CD8-positive, alpha-beta memory T cell (primary cell): Measurements from ENCODE around the gene UTY. TPM values are rescaled to one million over a fixed set of nuclear protein-coding genes. Genes with fewer than 3 reads are reported as not detected.

Experiments used
- CTCF ChIA-PET: fragments of 350-600 bp; sonication (Branson Sonifier 250); formaldehyde crosslinking; loops from one replicate; lab custom pipeline; 2021; ENCODE audit warnings: antibody characterized with exemption; lab: Charles Lee
- POLR2A ChIA-PET: fragments of 350-600 bp; sonication (Branson Sonifier 250); formaldehyde crosslinking; loops from one replicate; lab custom pipeline; 2021; ENCODE audit warnings: antibody characterized with exemption; lab: Charles Lee
- DNase-seq, 5 donors: peaks; one replicate each; pipeline versions ENCODE4 v3.0.0 to v3.0.0-alpha.2; 2020 to 2022; ENCODE audit warnings: mixed read lengths in 1 of 5
- H3K27ac ChIP-seq: one replicate; pipeline ENCODE4 v1.7.0; 2013; ENCODE audit warnings: low read depth, mild to moderate bottlenecking, low read length, moderate library complexity
- H3K27me3 ChIP-seq: 2 replicates; pipeline ENCODE4 v1.7.0; 2013; ENCODE audit warnings: low read length, mild to moderate bottlenecking; ENCODE audit not compliant: insufficient read depth, poor library complexity, severe bottlenecking
- H3K36me3 ChIP-seq: 2 replicates; pipeline ENCODE4 v1.7.0; 2013; ENCODE audit warnings: mild to moderate bottlenecking, low read length, moderate library complexity; ENCODE audit not compliant: insufficient read depth
- H3K4me1 ChIP-seq: 2 replicates; pipeline ENCODE4 v1.7.0; 2013; ENCODE audit warnings: mild to moderate bottlenecking, low read length, moderate library complexity; ENCODE audit not compliant: insufficient read depth
- H3K4me3 ChIP-seq: 2 replicates; pipeline ENCODE4 v1.7.0; 2013; ENCODE audit warnings: mild to moderate bottlenecking, low read length
- H3K9me3 ChIP-seq: 2 replicates; pipeline ENCODE4 v1.7.0; 2013; ENCODE audit warnings: mild to moderate bottlenecking, low read length
- H3K27ac Mint-ChIP-seq, 8 donors: one replicate each; pipeline ENCODE4 v1.8.0; 2020 to 2021; ENCODE audit warnings: mixed read lengths in 8 of 8, mild to moderate bottlenecking in 6 of 8, inconsistent platforms in 3 of 8, moderate library complexity in 3 of 8
- H3K27me3 Mint-ChIP-seq, 2 donors: one replicate each; pipeline ENCODE4 v1.8.0; 2020 to 2021; ENCODE audit warnings: mixed read lengths in 2 of 2, mild to moderate bottlenecking in 1 of 2, moderate library complexity in 1 of 2
- H3K36me3 Mint-ChIP-seq, 3 donors: one replicate each; pipeline ENCODE4 v1.8.0; 2020 to 2021; ENCODE audit warnings: mixed read lengths in 3 of 3, inconsistent platforms in 1 of 3, mild to moderate bottlenecking in 1 of 3
- H3K4me1 Mint-ChIP-seq, 3 donors: one replicate each; pipeline ENCODE4 v1.8.0; 2020 to 2021; ENCODE audit warnings: mixed read lengths in 3 of 3, inconsistent platforms in 1 of 3, mild to moderate bottlenecking in 1 of 3
- H3K4me3 Mint-ChIP-seq, 7 donors: one replicate each; pipeline ENCODE4 v1.8.0; 2020 to 2021; ENCODE audit warnings: mixed read lengths in 7 of 7, mild to moderate bottlenecking in 6 of 7, moderate library complexity in 4 of 7, inconsistent platforms in 2 of 7
- H3K9me3 Mint-ChIP-seq, 5 donors: one replicate each; pipeline ENCODE4 v1.8.0; 2020 to 2022; ENCODE audit warnings: mixed read lengths in 5 of 5, mild to moderate bottlenecking in 3 of 5, moderate library complexity in 2 of 5, inconsistent platforms in 1 of 5
- polyA plus RNA-seq: library from polyadenylated mRNA; unstranded; fragments of 300-500 nt; fragmentation: Illumina TruSeq; gene quantifications from one replicate; pipeline ENCODE4 v1.2.3, GENCODE V29; 2021
- total RNA-seq, 2 experiments: library from RNA; stranded (reverse); gene quantifications; one replicate each; pipeline ENCODE4 v1.2.3, GENCODE V29; 2021

UTY gene
- total and polyA plus RNA-seq, 3 experiments from 2014 or later, result 16.3 to 18.4 TPM; not detected in 1

DNA sequence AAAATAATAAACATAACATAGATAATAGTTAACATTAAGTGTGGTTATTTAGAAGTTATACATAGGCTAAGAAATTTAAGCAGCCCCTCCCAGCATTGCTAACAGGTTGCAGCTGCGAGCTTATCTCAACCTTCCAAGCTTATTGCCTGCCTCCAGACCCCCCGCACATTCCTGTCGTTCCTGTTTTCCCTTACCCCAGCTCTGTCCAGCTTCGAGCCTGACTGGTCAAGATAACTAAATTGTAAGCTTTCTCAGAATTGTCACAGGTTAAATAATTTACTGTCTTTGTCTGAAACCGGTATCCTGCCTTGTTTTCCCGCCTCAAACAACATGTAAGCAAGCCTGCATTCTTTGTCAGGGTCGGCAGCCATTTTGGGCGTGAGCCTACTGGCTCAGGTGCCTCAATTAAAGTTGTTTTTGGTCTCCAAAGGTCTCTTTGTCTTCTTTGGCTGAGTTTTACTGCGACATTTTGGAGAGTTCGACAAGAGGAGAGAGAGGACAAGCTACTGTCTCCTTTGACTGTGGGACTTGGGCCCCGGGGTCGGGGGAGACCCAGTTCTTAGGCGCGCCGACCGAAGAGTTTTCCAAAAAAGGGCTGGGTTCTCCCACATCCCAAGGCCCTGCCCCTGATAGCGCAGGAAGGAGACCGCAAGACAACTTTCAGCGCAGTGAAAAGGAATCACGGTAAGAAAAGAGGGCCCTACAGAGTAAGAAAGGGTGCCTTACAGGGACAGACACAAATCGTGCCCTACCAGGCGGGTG is 44.4 kb downstream of the UTY start:
- Mint-ChIP-seq H3K4me1 (peaks cover 0 to 87% (median 0%) of the 10 kb centered on the region in 3 donors), H3K9me3 (no peaks in the 10 kb centered on the region), H3K36me3 (peaks cover 0 to 39% (median 0%) of the 10 kb centered on the region in 3 donors), H3K4me3 (peak overlapping the region in 2 of 7 donors; percentile 95 to 98), H3K27me3 (no peaks in the 10 kb centered on the region), H3K27ac (peak overlapping the region in 2 of 8 donors; percentile 97)
- no peak for DNase-seq
- peaks cover 13% of the 10 kb centered on the region for H3K4me1 ChIP-seq
- peaks cover 2% of the 10 kb centered on the region for H3K9me3 ChIP-seq
- no peaks in the 10 kb centered on the region for H3K36me3 ChIP-seq
- no peaks in the 10 kb centered on the region for H3K27me3 ChIP-seq
- H3K27ac ChIP-seq, result peak overlapping the region; percentile 64
- H3K4me3 ChIP-seq, result peak overlapping the region; percentile 54
- CTCF ChIA-PET, result interaction anchor here (0.9 kb wide), 1 partner anchor 16 kb away, joined by 3 read pairs; no protein-coding TSS in a partner anchor
- POLR2A ChIA-PET, result no interaction called here

DNA sequence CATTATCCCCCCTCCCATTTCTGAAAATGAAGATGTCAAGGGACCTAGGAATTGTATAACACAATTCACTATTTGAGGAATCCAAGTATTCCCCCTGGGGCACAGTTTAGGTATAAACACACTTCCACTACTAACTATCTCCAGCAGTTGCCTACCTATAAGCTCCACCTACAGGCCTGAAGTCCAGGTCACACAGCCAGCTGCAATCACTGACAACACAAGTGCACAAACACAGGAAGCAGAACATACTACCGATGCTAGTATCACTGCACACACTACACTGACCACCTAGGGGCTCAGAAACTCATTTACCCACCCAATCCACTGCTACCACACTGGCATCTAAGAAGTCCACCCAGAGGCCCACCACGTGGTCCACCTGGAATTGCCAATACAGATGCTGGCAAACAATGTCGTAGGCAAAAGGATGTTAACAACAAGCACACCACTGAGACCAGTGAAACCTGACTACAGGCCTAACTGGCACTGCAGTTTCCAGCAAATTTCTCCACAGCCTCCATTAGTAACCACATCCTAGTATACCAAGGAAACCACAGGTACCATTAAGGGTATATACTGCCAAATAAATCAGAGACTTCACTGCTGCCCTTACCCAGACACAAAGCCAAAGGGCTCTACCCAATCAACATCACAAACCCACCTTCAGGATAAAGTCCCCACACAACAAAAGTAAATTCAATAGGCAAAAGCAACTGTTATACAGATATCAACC is 47.4 kb downstream of the UTY start:
- ChIA-PET CTCF (no interaction called here), POLR2A (interaction anchor here (0.6 kb wide), 1 partner anchor 13 kb away, joined by 3 read pairs; no protein-coding TSS in a partner anchor)
- Histone ChIP-seq H3K4me1 (peaks cover 13% of the 10 kb centered on the region), H3K9me3 (peaks cover 14% of the 10 kb centered on the region), H3K27me3 (no peaks in the 10 kb centered on the region), H3K27ac (no peak overlapping the region), H3K4me3 (no peak overlapping the region), H3K36me3 (no peaks in the 10 kb centered on the region)
- no peaks in the 10 kb centered on the region for H3K27me3 Mint-ChIP-seq
- DNase-seq, result no peak
- H3K4me3 Mint-ChIP-seq, result peak overlapping the region in 2 of 7 donors; percentile 45 to 80
- H3K4me1 Mint-ChIP-seq, result peaks cover 0 to 67% (median 0%) of the 10 kb centered on the region in 3 donors
- H3K27ac Mint-ChIP-seq, result peak overlapping the region in 2 of 8 donors; percentile 52 to 97
- peaks cover 0 to 4% (median 0%) of the 10 kb centered on the region in 5 donors for H3K9me3 Mint-ChIP-seq
- H3K36me3 Mint-ChIP-seq, result peaks cover 0 to 56% (median 0%) of the 10 kb centered on the region in 3 donors

DNA sequence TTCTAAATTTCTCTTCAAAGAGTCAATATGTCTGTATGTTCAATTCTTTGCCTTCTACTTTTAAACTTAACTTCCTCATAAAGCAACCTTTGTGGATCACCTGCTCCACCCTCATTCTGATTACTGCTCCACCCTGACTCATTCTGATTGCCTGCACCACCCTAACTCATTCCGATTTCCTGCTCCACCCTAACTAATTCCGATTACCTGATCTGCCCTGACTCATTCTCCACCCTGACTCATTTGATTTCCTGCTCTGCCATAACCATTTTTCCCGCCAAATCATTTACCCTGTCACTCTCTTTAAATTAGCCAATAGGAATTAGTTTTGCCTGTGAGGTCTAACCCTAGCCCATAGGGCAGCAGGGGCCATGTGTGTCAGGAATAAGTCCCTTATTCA is 50.3 kb downstream of the UTY start:
- DNase-seq, result no peak

DNA sequence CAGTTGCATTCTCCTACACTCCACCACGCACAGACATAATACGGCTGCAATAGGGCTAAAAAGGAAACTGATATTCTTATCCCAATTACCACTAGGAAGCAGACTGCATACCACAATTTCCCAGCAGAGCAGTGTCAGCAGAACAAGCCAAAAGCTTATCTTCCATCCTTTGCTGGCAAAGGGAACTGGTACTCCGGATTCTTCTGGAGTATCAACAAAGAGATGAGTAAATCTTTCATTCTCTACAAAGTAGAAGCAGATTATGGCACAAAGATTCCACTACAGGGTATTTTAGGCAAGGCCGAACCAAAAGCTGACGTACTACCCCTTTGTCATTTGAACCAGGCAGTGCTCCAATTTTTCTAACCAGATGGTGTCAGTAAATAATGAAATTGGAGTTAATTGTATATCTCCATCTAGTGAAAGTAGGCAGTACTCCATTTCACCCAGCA is 56.5 kb downstream of the UTY start:
- peak overlapping the region in 1 of 8 donors; percentile 20 for H3K27ac Mint-ChIP-seq
- ChIA-PET POLR2A (no interaction called here), CTCF (no interaction called here)
- Histone ChIP-seq H3K36me3 (no peaks in the 10 kb centered on the region), H3K27me3 (no peaks in the 10 kb centered on the region), H3K27ac (no peak overlapping the region), H3K9me3 (peaks cover 14% of the 10 kb centered on the region), H3K4me1 (peaks cover 32% of the 10 kb centered on the region), H3K4me3 (no peak overlapping the region)
- no peak for DNase-seq
- H3K4me1 Mint-ChIP-seq, result peaks cover 0 to 87% (median 0%) of the 10 kb centered on the region in 3 donors
- H3K27me3 Mint-ChIP-seq, result no peaks in the 10 kb centered on the region
- H3K36me3 Mint-ChIP-seq, result peaks cover 0 to 52% (median 0%) of the 10 kb centered on the region in 3 donors
- peak overlapping the region in 1 of 7 donors; percentile 14 for H3K4me3 Mint-ChIP-seq
- no peaks in the 10 kb centered on the region for H3K9me3 Mint-ChIP-seq

More for the DNA sequence above, 50.3 kb downstream of the UTY start:
- Mint-ChIP-seq H3K36me3 (peaks cover 0 to 74% (median 0%) of the 10 kb centered on the region in 3 donors), H3K4me1 (peaks cover 0 to 60% (median 0%) of the 10 kb centered on the region in 3 donors), H3K9me3 (peaks cover 0 to 4% (median 0%) of the 10 kb centered on the region in 5 donors), H3K27ac (no peak overlapping the region), H3K4me3 (no peak overlapping the region), H3K27me3 (no peaks in the 10 kb centered on the region)
- POLR2A ChIA-PET, result no interaction called here
- Histone ChIP-seq H3K36me3 (no peaks in the 10 kb centered on the region), H3K4me1 (peaks cover 20% of the 10 kb centered on the region), H3K9me3 (peaks cover 20% of the 10 kb centered on the region), H3K27me3 (no peaks in the 10 kb centered on the region), H3K4me3 (no peak overlapping the region), H3K27ac (no peak overlapping the region)
- CTCF ChIA-PET, result no interaction called here

DNA sequence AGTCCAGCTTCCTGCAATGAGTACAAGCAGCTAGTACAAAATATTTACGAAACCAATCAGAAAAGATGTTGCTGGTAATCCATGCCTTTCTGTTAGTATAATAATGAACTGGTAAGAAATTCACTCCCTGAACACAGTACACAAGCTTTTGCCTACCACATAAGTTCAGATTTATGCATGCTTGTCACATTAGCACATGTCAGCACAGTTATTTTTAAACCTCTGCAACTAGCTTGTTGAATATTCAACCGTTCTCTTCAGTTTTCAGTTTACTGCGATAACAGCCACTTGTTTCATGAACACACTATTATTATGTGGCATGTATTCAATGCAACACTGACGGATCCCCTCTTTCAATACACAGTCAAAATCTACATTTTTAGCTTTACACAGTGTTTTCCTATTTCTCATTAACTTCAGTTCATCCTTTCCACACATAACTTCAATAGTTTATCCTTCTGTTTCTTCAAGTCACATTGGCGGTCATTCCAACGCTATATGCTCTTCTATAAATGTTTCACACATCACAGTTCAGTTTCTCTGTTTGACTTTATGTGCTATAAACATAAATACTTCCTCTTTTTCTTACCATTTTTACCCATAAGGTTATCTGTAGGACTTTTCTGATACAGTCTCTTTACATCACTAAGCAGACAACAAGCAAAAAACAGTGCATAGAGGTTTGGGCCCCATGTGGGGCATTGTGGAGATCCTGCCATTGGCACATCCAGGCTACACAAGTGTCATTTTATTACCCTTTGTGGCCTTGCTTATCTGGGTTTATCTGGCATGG is 62.8 kb downstream of the UTY start:
- H3K36me3 ChIP-seq, result no peaks in the 10 kb centered on the region
- ChIA-PET POLR2A (no interaction called here), CTCF (no interaction called here)
- no peak for DNase-seq
- H3K27ac ChIP-seq, result no peak overlapping the region
- H3K4me3 ChIP-seq, result no peak overlapping the region
- Mint-ChIP-seq H3K4me3 (no peak overlapping the region), H3K36me3 (peaks cover 0 to 30% (median 0%) of the 10 kb centered on the region in 3 donors), H3K9me3 (no peaks in the 10 kb centered on the region), H3K27ac (peak overlapping the region in 2 of 8 donors; percentile 4 to 36), H3K27me3 (no peaks in the 10 kb centered on the region), H3K4me1 (peaks cover 0 to 81% (median 0%) of the 10 kb centered on the region in 3 donors)
- H3K4me1 ChIP-seq, result no peaks in the 10 kb centered on the region
- H3K9me3 ChIP-seq, result no peaks in the 10 kb centered on the region
- H3K27me3 ChIP-seq, result no peaks in the 10 kb centered on the region

DNA sequence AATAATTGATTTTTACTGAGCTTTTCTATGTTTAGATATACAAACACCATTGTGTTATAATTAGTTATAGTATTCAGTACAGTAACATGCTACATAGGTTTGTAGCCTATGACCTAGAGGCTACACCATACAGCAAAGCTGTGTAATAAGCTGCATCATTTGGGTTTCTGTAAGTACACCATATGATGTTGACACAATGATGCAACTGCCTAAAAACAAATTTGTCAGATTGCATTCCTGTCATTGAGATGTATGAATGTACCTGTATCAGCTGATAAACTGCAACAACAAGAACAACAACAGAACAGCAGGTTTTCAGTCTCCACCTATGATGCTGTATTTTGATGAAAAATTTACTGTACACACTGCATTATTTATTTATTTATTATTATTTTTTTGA is 64.3 kb downstream of the UTY start:
- no peak overlapping the region for H3K4me3 ChIP-seq
- no peak overlapping the region for H3K4me3 Mint-ChIP-seq
- peaks cover 0 to 35% (median 0%) of the 10 kb centered on the region in 3 donors for H3K36me3 Mint-ChIP-seq
- H3K9me3 Mint-ChIP-seq, result no peaks in the 10 kb centered on the region
- no peaks in the 10 kb centered on the region for H3K4me1 ChIP-seq
- H3K27ac Mint-ChIP-seq, result no peak overlapping the region
- POLR2A ChIA-PET, result no interaction called here
- CTCF ChIA-PET, result no interaction called here
- no peak for DNase-seq
- H3K27me3 ChIP-seq, result no peaks in the 10 kb centered on the region
- no peaks in the 10 kb centered on the region for H3K27me3 Mint-ChIP-seq
- H3K9me3 ChIP-seq, result no peaks in the 10 kb centered on the region
- H3K27ac ChIP-seq, result no peak overlapping the region
- H3K4me1 Mint-ChIP-seq, result peaks cover 0 to 79% (median 0%) of the 10 kb centered on the region in 3 donors
- H3K36me3 ChIP-seq, result no peaks in the 10 kb centered on the region

DNA sequence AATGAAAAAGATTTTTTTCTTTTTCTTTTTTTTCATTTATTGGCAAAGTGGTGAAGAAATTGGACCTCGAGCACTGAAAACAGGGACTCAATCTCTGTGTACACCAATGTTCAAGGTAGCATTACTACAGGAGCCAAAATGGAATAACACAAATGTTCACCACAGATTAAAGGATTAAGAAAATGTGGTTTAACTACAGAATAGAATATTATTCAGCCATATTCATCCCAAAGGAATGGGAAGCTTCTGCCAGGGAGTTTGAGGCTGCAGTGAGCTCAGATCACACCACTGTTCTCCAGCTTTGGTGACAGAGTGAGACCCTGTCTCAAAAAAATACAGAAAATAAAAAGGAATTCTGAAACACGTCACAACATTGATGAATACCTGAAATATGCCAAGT is 81.0 kb downstream of the UTY start:
- Histone ChIP-seq H3K4me1 (no peaks in the 10 kb centered on the region), H3K27ac (no peak overlapping the region), H3K9me3 (no peaks in the 10 kb centered on the region), H3K36me3 (no peaks in the 10 kb centered on the region), H3K27me3 (no peaks in the 10 kb centered on the region), H3K4me3 (no peak overlapping the region)
- Mint-ChIP-seq H3K4me1 (peaks cover 0 to 53% (median 0%) of the 10 kb centered on the region in 3 donors), H3K27ac (no peak overlapping the region), H3K4me3 (no peak overlapping the region), H3K36me3 (peaks cover 0 to 36% (median 0%) of the 10 kb centered on the region in 3 donors), H3K27me3 (no peaks in the 10 kb centered on the region), H3K9me3 (no peaks in the 10 kb centered on the region)
- POLR2A ChIA-PET, result no interaction called here
- CTCF ChIA-PET, result no interaction called here
- no peak for DNase-seq
